Esophagus (tissue), 2 donors: Measurements from ENCODE around the gene EML4. TPM values are rescaled to one million over a fixed set of nuclear protein-coding genes. Genes with fewer than 3 reads are reported as not detected.

Experiments
- H3K27ac ChIP-seq, 2 donors: one replicate each; pipeline ENCODE4 v1.5.1; 2013; ENCODE audit warnings: low read depth in 2 of 2, mild to moderate bottlenecking in 2 of 2, inconsistent platforms in 1 of 2, low read length in 1 of 2, moderate library complexity in 1 of 2
- H3K27me3 ChIP-seq, 2 donors: one replicate each; pipeline ENCODE4 v1.6.1; 2013; ENCODE audit warnings: low read length in 2 of 2, control low read depth in 1 of 2, mild to moderate bottlenecking in 1 of 2; ENCODE audit not compliant: insufficient read depth in 2 of 2, control insufficient read depth in 1 of 2
- H3K36me3 ChIP-seq, 2 donors: one replicate each; pipeline ENCODE4 v1.6.1; 2013; ENCODE audit warnings: low read length in 1 of 2; ENCODE audit not compliant: control insufficient read depth in 2 of 2, insufficient read depth in 2 of 2
- H3K4me1 ChIP-seq, 2 donors: one replicate each; pipeline ENCODE4 v1.6.1; 2013; ENCODE audit warnings: low read length in 1 of 2; ENCODE audit not compliant: control insufficient read depth in 2 of 2, insufficient read depth in 2 of 2
- H3K4me3 ChIP-seq, 2 donors: one replicate each; pipeline ENCODE4 v1.5.1; 2013; ENCODE audit warnings: low read length in 2 of 2, mild to moderate bottlenecking in 2 of 2, low read depth in 1 of 2, moderate library complexity in 1 of 2
- H3K9me3 ChIP-seq, 2 donors: one replicate each; pipeline ENCODE4 v1.6.1; 2013; ENCODE audit warnings: mild to moderate bottlenecking in 2 of 2, low read depth in 1 of 2, low read length in 1 of 2, moderate library complexity in 1 of 2; ENCODE audit not compliant: control insufficient read depth in 2 of 2, insufficient read depth in 1 of 2
- WGBS, 2 donors: extraction: QIAGEN DNeasy Blood & Tissue Kit; methylation state at CpG; one replicate each; pipeline ENCODE4 v1.1.7; 2013; 5-methylcytosine and 5-hydroxymethylcytosine counted together
- polyA plus RNA-seq, 2 donors: library from polyadenylated mRNA; stranded (reverse); fragments of 200-250 nt; gene quantifications; one replicate each; pipeline ENCODE4 v1.2.3, GENCODE V29; 2013
- donor health status: healthy with polysubstance abuse.
- donor health status: Bipolar disorder and iron deficiency.

The EML4 gene
- polyA plus RNA-seq, 2 donors, result 8.7 to 9.6 TPM

DNA sequence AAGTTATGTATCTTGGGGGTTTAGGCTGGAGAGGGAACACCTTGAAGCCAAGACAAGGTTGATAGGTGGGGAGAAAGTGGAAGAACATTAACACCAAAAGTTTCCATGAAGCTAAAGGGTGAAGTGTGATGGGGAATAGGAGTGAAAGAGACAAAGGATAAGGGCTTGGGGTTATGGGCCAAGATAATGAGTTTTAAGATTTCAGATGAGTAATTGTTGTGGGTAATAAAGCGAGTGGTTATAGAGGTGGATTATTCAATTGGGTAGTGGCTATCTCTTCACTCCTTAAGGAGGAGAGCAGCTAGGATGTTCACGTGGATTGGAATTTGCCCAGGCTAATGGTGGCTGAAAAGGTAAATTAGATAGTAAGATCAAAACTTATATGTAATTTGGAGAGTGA, 29.8 kb downstream of the EML4 start:
- no peaks in the 10 kb centered on the region for H3K27me3 ChIP-seq
- WGBS, 2 donors, result 82% methylated on average over 2 of the region's 2 CpGs

GRCh38 chr2:42199626-42200025, 30.5 kb downstream of the EML4 start:
- Histone ChIP-seq H3K4me1 (no peaks in the 10 kb centered on the region), H3K36me3 (no peaks in the 10 kb centered on the region), H3K4me3 (no peak overlapping the region), H3K27me3 (no peaks in the 10 kb centered on the region), H3K9me3 (no peaks in the 10 kb centered on the region), H3K27ac (no peak overlapping the region)
- 95 to 96% methylated on average over 5 of the region's 5 CpGs for WGBS, 2 donors

More for the DNA sequence above, 29.8 kb downstream of the EML4 start:
- H3K36me3 ChIP-seq, result no peaks in the 10 kb centered on the region
- no peak overlapping the region for H3K4me3 ChIP-seq
- H3K9me3 ChIP-seq, result no peaks in the 10 kb centered on the region
- H3K27ac ChIP-seq, result no peak overlapping the region
- no peaks in the 10 kb centered on the region for H3K4me1 ChIP-seq

- Histone ChIP-seq H3K27me3 (no peaks in the 10 kb centered on the region), H3K36me3 (no peaks in the 10 kb centered on the region), H3K4me3 (no peak overlapping the region), H3K9me3 (no peaks in the 10 kb centered on the region), H3K4me1 (no peaks in the 10 kb centered on the region), H3K27ac (no peak overlapping the region)
- 79 to 83% methylated on average over 5 of the region's 5 CpGs for WGBS, 2 donors
Observed at GRCh38 chr2:42200926-42201855, 32.0 kb downstream of the EML4 start.

- Histone ChIP-seq H3K27me3 (no peaks in the 10 kb centered on the region), H3K27ac (no peak overlapping the region), H3K4me1 (no peaks in the 10 kb centered on the region), H3K4me3 (no peak overlapping the region), H3K9me3 (no peaks in the 10 kb centered on the region), H3K36me3 (no peaks in the 10 kb centered on the region)
- 90 to 96% methylated on average over 2 of the region's 2 CpGs for WGBS, 2 donors
Observed at GRCh38 chr2:42202634-42203008, 33.5 kb downstream of the EML4 start.

DNA sequence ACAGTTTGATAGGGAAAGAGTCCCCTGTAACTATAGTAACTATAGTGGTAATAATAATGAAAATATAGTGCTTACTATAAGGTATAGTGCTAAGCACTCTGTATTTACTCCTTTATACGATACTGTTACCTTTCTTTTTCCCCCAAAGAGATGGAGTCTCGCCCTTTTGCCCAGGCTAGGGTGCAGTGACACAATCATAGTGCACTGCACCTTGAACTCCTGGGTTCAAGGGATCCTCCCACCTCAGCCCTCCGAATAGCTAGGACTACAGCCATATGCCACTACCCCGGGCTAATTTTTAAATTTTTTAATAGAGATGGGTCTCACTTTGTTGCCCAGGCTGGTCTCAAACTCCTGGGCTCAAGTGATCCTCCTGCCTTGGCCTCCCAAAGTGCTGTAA, 34.6 kb downstream of the EML4 start:
- Histone ChIP-seq H3K27me3 (no peaks in the 10 kb centered on the region), H3K36me3 (no peaks in the 10 kb centered on the region), H3K4me1 (no peaks in the 10 kb centered on the region), H3K27ac (no peak overlapping the region), H3K9me3 (no peaks in the 10 kb centered on the region), H3K4me3 (no peak overlapping the region)
- WGBS, 2 donors, result 96 to 97% methylated on average over 4 of the region's 4 CpGs

DNA sequence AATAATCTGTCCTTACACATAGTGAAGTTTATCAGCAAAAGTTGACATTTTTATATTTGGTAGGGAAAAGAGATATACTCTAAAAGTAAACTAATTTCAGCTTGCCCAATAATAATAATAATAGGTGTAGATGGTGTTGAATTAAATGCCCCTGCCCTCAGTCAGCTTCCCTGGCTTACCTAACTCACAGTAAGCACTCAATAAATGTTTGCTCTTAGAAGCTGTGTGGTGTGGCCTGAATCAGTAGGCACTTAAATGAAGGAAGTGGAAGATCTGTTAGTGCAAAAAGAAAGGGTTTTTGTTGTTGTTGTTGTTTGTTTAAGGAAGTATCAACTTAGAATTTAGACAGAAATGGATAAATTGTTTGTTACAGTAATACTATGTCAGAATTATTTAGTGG, 36.2 kb downstream of the EML4 start:
- Histone ChIP-seq H3K9me3 (no peaks in the 10 kb centered on the region), H3K4me1 (no peaks in the 10 kb centered on the region), H3K27me3 (no peaks in the 10 kb centered on the region), H3K36me3 (no peaks in the 10 kb centered on the region), H3K4me3 (no peak overlapping the region), H3K27ac (no peak overlapping the region)

DNA sequence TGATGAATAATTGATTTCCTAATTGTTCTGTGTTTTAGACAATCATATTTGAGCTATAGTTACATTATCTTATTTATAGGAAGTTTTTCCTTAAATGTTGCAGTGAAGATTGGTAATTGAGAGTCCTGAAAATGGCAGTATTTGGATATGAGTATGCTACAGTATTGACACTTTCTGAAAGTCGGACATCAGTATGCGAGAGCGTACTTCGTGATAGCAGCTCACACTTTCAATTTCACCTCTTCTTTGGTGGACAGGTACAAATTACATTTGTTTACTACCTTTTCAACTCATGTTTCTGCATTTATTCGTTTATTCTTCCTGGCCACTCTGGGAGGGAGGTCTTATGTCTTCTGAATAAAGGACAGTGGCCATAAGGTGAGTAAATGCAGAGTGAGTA, 38.7 kb downstream of the EML4 start:
- Histone ChIP-seq H3K27ac (no peak overlapping the region), H3K36me3 (no peaks in the 10 kb centered on the region), H3K4me3 (no peak overlapping the region), H3K9me3 (no peaks in the 10 kb centered on the region), H3K27me3 (no peaks in the 10 kb centered on the region), H3K4me1 (no peaks in the 10 kb centered on the region)
- 91 to 94% methylated on average over 5 of the region's 5 CpGs for WGBS, 2 donors

- no peaks in the 10 kb centered on the region for H3K4me1 ChIP-seq
- WGBS, 2 donors, result 92 to 95% methylated on average over 2 of the region's 2 CpGs
- no peak overlapping the region for H3K4me3 ChIP-seq
- H3K27me3 ChIP-seq, result no peaks in the 10 kb centered on the region
- H3K27ac ChIP-seq, result no peak overlapping the region
- no peaks in the 10 kb centered on the region for H3K9me3 ChIP-seq
- H3K36me3 ChIP-seq, result no peaks in the 10 kb centered on the region
Observed at GRCh38 chr2:42210203-42210602, 41.0 kb downstream of the EML4 start.

GRCh38 chr2:42211291-42211690, 42.1 kb downstream of the EML4 start:
- Histone ChIP-seq H3K27ac (no peak overlapping the region), H3K9me3 (no peaks in the 10 kb centered on the region), H3K27me3 (no peaks in the 10 kb centered on the region), H3K4me3 (no peak overlapping the region), H3K36me3 (no peaks in the 10 kb centered on the region), H3K4me1 (no peaks in the 10 kb centered on the region)
- WGBS, 2 donors, result 92 to 95% methylated on average over 5 of the region's 5 CpGs

DNA sequence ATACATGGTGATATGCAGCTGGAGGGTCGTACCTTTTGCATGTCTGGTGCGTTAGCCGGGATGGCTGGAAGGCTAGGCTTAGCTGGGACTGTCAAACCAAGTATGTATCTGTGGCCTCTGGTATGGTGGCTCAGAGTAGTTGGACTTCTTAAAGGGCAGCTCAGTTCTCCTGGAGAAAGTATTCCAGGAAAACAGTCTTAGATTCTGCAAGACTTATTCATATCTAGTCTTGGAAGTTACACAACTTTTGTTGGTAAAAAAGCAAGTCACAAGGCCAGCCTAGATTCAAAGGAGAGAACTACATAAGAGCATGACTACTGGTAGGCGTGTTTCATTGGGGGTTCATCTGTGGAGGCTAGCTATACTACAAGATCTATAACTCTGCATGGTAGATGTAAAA, 45.5 kb downstream of the EML4 start:
- no peak overlapping the region for H3K27ac ChIP-seq
- no peaks in the 10 kb centered on the region for H3K27me3 ChIP-seq
- no peak overlapping the region for H3K4me3 ChIP-seq
- H3K36me3 ChIP-seq, result no peaks in the 10 kb centered on the region
- WGBS, 2 donors, result 94 to 96% methylated on average over 4 of the region's 4 CpGs
- no peaks in the 10 kb centered on the region for H3K9me3 ChIP-seq
- H3K4me1 ChIP-seq, result no peaks in the 10 kb centered on the region
